Neutrophil (primary cell): ENCODE results near the gene NHLH1.

Experiments used
- H3K27ac ChIP-seq: fragments of 200-600 bp; sonication (generic); 2 replicates; pipeline ENCODE4 v1.5.1; 2016; ENCODE audit warnings: mild to moderate bottlenecking, moderate library complexity
- H3K27me3 ChIP-seq: fragments of 200-600 bp; sonication (generic); 2 replicates; pipeline ENCODE4 v1.6.0; 2016; ENCODE audit warnings: mild to moderate bottlenecking
- H3K36me3 ChIP-seq: fragments of 200-600 bp; sonication (generic); 2 replicates; pipeline ENCODE4 v1.5.1; 2017
- H3K4me1 ChIP-seq, 2 experiments: fragments of 200-600 bp in 1 of 2; sonication (generic) in 1 of 2; 1 replicate in 1 of 2; 2 replicates in 1 of 2; pipeline versions ENCODE4 v1.5.1 to v1.6.1; 2013 to 2016; ENCODE audit warnings: low read depth in 1 of 2, low read length in 1 of 2, mild to moderate bottlenecking in 1 of 2, moderate library complexity in 1 of 2; ENCODE audit not compliant: control insufficient read depth in 1 of 2, insufficient read depth in 1 of 2
- H3K4me3 ChIP-seq, 2 experiments: fragments of 200-600 bp in 1 of 2; sonication (generic) in 1 of 2; 1 replicate in 1 of 2; 2 replicates in 1 of 2; pipeline ENCODE4 v1.5.1; 2013 to 2016; ENCODE audit warnings: low read depth in 1 of 2, low read length in 1 of 2, mild to moderate bottlenecking in 1 of 2, moderate library complexity in 1 of 2
- H3K9me3 ChIP-seq: fragments of 200-600 bp; sonication (generic); 2 replicates; pipeline ENCODE4 v1.5.1; 2016
- CTCF ChIP-seq: fragments of 200-600 bp; sonication (generic); IDR thresholded peaks from 2 replicates; pipeline ENCODE4 v1.5.1; 2016; ENCODE audit warnings: antibody characterized with exemption

Gene NHLH1

GRCh38 chr1:160362168-160362957 is 4.5 kb upstream of the NHLH1 start:
- H3K9me3 ChIP-seq, result no peaks in the 10 kb centered on the region
- no peaks in the 10 kb centered on the region for H3K27me3 ChIP-seq
- no peak overlapping the region for H3K4me3 ChIP-seq
- H3K36me3 ChIP-seq, result peaks cover 42% of the 10 kb centered on the region
- TF ChIP-seq CTCF, result no peak
- H3K4me1 ChIP-seq, result no peaks in the 10 kb centered on the region
- H3K27ac ChIP-seq, result no peak overlapping the region

GRCh38 chr1:160363010-160363409 is 3.9 kb upstream of the NHLH1 start:
- Histone ChIP-seq H3K4me3 (no peak overlapping the region), H3K36me3 (peaks cover 36% of the 10 kb centered on the region), H3K4me1 (no peaks in the 10 kb centered on the region), H3K9me3 (no peaks in the 10 kb centered on the region), H3K27ac (no peak overlapping the region), H3K27me3 (peaks cover 4% of the 10 kb centered on the region)
- no peak for TF ChIP-seq CTCF

GRCh38 chr1:160363951-160364735 is 2.7 kb upstream of the NHLH1 start:
- H3K27me3 ChIP-seq, result peaks cover 11% of the 10 kb centered on the region
- H3K9me3 ChIP-seq, result no peaks in the 10 kb centered on the region
- H3K27ac ChIP-seq, result no peak overlapping the region
- H3K4me1 ChIP-seq, result no peaks in the 10 kb centered on the region
- no peak overlapping the region for H3K4me3 ChIP-seq
- peaks cover 26% of the 10 kb centered on the region for H3K36me3 ChIP-seq
- no peak for TF ChIP-seq CTCF

GRCh38 chr1:160365325-160365724 is 1.5 kb upstream of the NHLH1 start:
- TF ChIP-seq CTCF, result no peak

GRCh38 chr1:160367516-160367900 is 637 bp downstream of the NHLH1 start:
- no peak overlapping the region for H3K27ac ChIP-seq
- TF ChIP-seq CTCF, result no peak
- H3K4me1 ChIP-seq, result no peaks in the 10 kb centered on the region
- H3K9me3 ChIP-seq, result no peaks in the 10 kb centered on the region
- H3K36me3 ChIP-seq, result no peaks in the 10 kb centered on the region
- H3K27me3 ChIP-seq, result peaks cover 11% of the 10 kb centered on the region
- no peak overlapping the region for H3K4me3 ChIP-seq

More at GRCh38 chr1:160365325-160365724, 1.5 kb upstream of the NHLH1 start:
- no peak overlapping the region for H3K4me3 ChIP-seq
- no peaks in the 10 kb centered on the region for H3K9me3 ChIP-seq
- H3K36me3 ChIP-seq, result peaks cover 14% of the 10 kb centered on the region
- peaks cover 11% of the 10 kb centered on the region for H3K27me3 ChIP-seq
- H3K4me1 ChIP-seq, result no peaks in the 10 kb centered on the region
- H3K27ac ChIP-seq, result no peak overlapping the region
